Duodenal mucosa (tissue), 2 donors: ENCODE results near the gene FHAD1.
A peak's percentile ranks its signal among the peaks of the same experiment; 100 is the strongest.

ENCODE experiments used
- H3K27ac ChIP-seq: one replicate; pipeline ENCODE4 v1.7.0; 2013; ENCODE audit warnings: low read depth, low read length
- H3K27me3 ChIP-seq, 2 donors: one replicate each; pipeline ENCODE4 v1.7.0; 2013; ENCODE audit warnings: low read length in 2 of 2, control low read depth in 1 of 2; ENCODE audit not compliant: insufficient read depth in 2 of 2, control insufficient read depth in 1 of 2
- H3K36me3 ChIP-seq, 2 donors: one replicate each; pipeline ENCODE4 v1.7.0; 2013; ENCODE audit warnings: low read length in 2 of 2, control low read depth in 1 of 2; ENCODE audit not compliant: insufficient read depth in 2 of 2, control insufficient read depth in 1 of 2
- H3K4me1 ChIP-seq, 2 donors: one replicate each; pipeline ENCODE4 v1.7.0; 2013; ENCODE audit warnings: low read length in 2 of 2, control low read depth in 1 of 2; ENCODE audit not compliant: insufficient read depth in 2 of 2, control insufficient read depth in 1 of 2
- H3K4me3 ChIP-seq, 2 donors: one replicate each; pipeline ENCODE4 v1.7.0; 2013; ENCODE audit warnings: low read length in 2 of 2, low read depth in 1 of 2
- H3K9ac ChIP-seq, 2 donors: one replicate each; pipeline ENCODE4 v1.7.0; 2013; ENCODE audit warnings: low read length in 2 of 2, low read depth in 1 of 2
- H3K9me3 ChIP-seq, 2 donors: one replicate each; pipeline ENCODE4 v1.7.0; 2013; ENCODE audit warnings: low read length in 2 of 2, control low read depth in 1 of 2; ENCODE audit not compliant: control insufficient read depth in 1 of 2

FHAD1 gene

DNA sequence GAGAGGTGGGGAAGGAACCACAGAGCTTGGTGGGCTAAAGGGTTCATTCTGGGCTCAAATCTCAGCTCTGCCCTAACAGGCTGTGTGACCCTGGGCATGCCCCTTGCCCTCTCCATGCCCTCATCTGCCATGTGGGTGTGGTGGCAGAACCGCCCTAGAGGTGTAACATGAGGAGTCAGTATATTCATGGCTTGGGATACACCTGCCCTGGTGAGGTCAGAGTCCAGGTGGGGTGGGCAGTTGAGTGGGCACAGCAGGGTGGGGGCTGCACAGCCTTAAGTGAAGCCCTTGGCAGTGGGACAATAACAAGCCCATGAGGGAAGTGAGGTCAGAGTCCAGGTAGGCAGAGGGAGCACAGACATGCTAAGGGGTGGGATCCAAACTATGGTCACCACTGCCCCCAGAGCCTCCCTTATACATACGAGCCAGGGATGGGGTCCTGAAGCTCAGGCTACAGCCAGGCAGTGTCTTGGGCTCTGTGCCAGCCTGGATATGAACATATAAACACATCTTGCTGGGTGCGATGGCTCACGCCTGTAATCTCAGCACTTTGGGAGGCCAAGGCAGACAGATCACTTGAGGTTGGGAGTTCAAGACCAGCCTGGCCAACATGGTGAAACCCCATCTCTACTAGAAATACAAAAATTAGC is 103.7 kb downstream of the FHAD1 start:
- H3K4me1 ChIP-seq: peaks cover 56% of the 10 kb centered on the region in 2 donors
- H3K4me3 ChIP-seq: no peak overlapping the region
- H3K27ac ChIP-seq: peak overlapping the region; percentile 0
- H3K27me3 ChIP-seq: no peaks in the 10 kb centered on the region
- H3K9me3 ChIP-seq: no peaks in the 10 kb centered on the region
- peak overlapping the region; percentile 27 to 35 for H3K9ac ChIP-seq
- no peaks in the 10 kb centered on the region for H3K36me3 ChIP-seq

DNA sequence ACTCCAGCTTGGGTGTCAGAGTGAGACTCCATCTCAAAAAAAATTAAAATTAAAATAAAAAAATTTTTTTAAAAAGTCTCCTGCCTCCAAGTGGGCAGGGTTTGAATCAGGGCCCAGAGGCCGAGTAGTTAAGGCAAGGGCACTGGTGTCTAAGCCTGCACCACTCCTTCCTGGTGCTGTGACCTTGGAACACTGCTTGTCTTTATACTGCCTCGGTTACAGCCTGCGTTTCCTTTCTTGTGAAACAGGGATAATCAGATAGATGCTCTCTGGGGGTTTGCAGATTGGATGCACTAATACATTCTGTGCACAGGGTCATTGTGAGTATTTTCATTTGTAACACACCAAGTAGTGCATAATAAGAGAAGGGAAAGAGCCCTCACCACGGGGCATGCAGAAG is 104.3 kb downstream of the FHAD1 start:
- Histone ChIP-seq H3K27ac (no peak overlapping the region), H3K9me3 (no peaks in the 10 kb centered on the region), H3K36me3 (no peaks in the 10 kb centered on the region), H3K9ac (no peak overlapping the region), H3K27me3 (no peaks in the 10 kb centered on the region), H3K4me1 (peaks cover 49 to 56% of the 10 kb centered on the region in 2 donors), H3K4me3 (no peak overlapping the region)

DNA sequence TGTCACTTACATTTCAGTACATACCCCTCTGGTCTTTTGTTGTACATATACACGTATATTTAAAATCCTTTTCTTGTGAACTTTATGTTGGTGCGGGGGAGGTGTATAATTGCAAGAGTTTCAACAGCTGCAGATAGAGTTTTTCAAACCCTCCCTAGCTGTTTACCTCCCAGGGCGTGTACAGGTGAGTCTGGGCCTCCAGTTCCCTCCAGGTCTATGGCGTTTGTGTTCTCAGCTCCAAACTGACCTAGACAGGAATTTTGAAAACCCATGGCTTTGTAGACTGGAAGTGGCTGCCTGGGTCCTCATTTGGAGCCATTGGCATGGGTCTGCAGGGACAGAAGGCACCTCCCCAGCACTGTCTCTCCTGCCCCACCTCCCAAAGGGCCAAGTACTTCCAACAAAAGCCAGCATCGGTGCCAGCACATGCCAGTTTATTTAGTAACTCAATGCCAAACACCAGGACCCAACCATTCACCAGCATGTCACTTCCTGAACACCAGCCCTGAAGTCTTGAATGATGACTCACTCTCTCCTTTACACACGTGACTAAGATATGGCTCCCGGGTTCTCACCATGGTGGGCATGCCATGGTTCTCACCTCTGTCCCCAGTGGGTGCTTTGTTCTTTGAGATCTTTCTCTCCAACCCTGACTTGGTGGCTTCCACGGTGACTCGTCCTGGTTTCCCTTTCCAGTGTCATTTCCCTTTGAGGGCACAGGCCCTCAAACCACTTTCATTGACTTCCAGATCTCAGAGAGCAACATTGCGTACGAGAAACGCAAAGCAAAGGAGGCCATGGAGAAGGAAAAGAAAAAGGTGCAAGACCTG is 105.3 kb downstream of the FHAD1 start:
- peak overlapping the region; percentile 33 for H3K27ac ChIP-seq
- H3K4me3 ChIP-seq: no peak overlapping the region
- no peak overlapping the region for H3K9ac ChIP-seq
- H3K9me3 ChIP-seq: no peaks in the 10 kb centered on the region
- H3K27me3 ChIP-seq: no peaks in the 10 kb centered on the region
- peaks cover 45 to 51% of the 10 kb centered on the region in 2 donors for H3K4me1 ChIP-seq
- H3K36me3 ChIP-seq: no peaks in the 10 kb centered on the region

DNA sequence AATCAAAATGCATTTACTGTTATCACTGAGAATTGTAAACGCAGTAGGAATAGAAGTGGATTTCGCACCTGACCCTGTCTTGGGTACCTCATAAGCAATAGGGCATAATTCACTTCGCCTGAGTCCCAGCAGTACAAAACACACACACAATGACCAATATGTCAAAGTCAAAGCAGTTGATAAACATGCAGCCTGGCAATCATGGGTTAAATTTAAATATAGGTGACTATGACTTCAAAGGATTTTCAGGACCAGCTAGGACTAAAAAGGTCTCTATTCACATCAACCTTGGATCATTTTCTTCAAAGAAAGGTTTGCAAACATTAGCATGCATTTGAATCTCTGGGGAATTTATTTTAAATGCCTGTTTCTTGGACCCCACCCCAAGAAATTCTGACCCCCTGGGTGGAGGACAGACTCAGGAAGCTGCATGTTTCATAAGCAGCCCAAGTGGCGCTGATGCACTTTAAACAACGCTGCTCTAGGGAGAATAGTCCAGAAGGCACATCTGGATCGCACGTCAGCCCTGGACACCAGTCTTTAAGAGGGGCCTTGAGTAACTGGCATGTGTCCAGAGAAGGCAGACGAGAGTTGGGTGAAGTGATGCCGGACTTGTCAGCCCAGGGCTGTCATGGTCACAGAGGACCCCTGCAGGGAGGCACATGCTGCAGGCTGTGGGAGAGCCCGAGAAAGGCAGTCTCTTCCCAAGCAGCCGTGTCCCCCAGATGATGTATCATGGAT is 107.0 kb downstream of the FHAD1 start:
- Histone ChIP-seq H3K36me3 (no peaks in the 10 kb centered on the region), H3K9me3 (no peaks in the 10 kb centered on the region), H3K27me3 (no peaks in the 10 kb centered on the region), H3K27ac (no peak overlapping the region), H3K4me1 (peaks cover 56 to 57% of the 10 kb centered on the region in 2 donors), H3K9ac (no peak overlapping the region), H3K4me3 (no peak overlapping the region)

DNA sequence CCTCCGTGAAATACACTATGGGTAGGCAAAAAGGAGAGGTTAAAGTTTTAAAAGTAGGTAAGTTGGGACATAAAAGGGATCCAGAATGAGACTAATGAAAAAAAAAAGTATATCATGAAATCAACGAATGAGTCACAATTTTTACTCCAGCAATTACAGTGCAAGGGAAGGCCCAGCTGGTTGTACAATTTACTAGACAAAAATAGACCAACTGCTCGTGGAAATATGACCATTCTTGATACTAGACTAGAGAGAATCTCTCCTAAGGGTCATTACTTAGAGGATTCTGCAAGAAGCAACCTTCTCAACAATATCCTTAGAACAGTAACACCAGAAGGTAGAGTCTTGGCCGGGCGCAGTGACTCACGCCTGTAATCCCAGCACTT is 107.5 kb downstream of the FHAD1 start:
- Histone ChIP-seq H3K9me3 (no peaks in the 10 kb centered on the region), H3K9ac (no peak overlapping the region), H3K4me3 (no peak overlapping the region), H3K27ac (no peak overlapping the region), H3K36me3 (no peaks in the 10 kb centered on the region), H3K4me1 (peaks cover 56 to 57% of the 10 kb centered on the region in 2 donors), H3K27me3 (no peaks in the 10 kb centered on the region)

DNA sequence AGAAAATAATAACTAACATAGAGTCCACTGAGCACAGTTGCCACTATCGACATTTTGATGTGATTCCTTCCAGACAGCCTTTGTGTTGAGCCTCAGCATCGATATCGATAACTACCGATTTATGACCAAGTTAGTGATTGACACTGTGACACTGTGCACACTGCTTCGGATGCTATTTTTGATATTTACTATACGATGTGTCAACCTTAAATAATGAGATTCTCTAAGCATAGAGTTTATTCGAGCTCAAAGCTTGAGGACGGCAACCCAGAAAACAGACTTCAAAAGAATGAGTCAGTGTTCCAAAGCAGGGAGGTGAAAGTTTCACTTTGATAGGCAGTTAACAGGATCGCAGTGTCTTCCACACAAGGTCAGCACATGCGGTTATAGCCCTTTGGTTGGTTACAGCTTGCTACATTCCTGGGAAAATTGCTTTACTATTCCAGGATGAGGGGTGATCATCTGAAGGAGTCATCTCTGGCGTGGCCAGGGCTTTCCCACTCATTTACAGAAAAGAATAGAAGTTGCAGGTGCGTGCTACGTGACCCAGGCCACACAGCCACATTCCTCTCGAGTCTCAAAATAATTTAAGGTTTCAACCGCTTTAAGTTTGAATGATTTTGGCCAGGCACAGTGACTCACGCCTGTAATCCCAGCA is 109.1 kb downstream of the FHAD1 start:
- Histone ChIP-seq H3K9me3 (no peaks in the 10 kb centered on the region), H3K27ac (no peak overlapping the region), H3K27me3 (no peaks in the 10 kb centered on the region), H3K4me3 (no peak overlapping the region), H3K9ac (peak overlapping the region in 1 of 2 donors; percentile 16), H3K36me3 (no peaks in the 10 kb centered on the region), H3K4me1 (peaks cover 42% of the 10 kb centered on the region in 2 donors)

DNA sequence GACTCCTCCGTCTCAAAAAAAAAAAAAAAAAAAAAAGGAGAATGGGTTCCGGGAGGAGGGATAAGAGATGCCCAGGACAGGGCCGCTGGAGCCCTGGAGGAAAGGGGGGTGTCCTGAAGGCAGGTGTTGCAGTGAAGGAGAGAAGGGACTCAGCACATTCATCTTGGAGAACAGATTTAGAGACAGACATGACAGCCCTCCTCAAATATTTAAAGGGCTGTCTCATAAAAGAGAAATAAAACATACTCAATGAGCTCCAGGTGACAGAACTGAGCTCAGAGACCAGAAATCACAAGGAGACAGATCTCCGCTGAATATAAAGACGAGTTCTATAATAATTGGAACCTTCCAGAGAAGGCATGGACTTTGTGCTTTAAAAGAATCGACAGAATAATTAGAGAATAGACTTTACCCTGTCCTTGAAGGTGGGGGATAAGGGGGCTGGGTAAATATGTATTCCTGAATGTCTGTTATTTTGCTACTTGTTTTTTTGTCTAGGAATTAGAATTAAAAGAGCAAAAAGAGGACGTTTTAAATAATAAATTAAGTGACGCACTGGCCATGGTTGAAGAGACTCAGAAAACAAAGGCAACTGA is 110.7 kb downstream of the FHAD1 start:
- Histone ChIP-seq H3K27me3 (no peaks in the 10 kb centered on the region), H3K36me3 (no peaks in the 10 kb centered on the region), H3K9ac (no peak overlapping the region), H3K27ac (no peak overlapping the region), H3K9me3 (no peaks in the 10 kb centered on the region), H3K4me1 (peaks cover 30 to 35% of the 10 kb centered on the region in 2 donors), H3K4me3 (no peak overlapping the region)

DNA sequence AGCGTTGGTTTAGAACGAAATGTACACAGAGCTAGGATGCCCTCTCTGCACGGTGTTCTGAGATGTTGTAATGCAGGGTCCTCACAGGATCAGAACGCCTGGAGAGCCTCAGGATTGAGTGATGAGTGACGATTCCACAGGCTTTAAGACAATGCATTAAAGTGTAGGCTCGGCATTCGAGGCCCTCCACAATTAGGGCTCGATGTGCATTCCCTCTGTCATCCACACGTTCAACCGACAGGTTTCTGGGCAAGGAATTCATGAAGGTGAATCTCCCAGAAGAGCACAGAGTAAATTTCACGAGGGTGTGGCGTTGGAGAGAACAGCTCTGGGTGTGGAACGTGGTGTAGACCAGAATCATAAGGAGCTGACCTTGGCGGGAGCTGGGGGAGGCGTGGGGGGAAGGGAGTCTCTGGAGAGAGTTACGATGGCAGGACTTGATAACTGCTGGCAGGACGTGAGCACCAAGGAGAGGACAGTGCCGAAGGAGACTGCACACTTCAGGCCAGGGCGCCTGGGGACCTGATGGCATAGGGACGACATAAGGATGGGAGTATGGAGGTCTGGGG is 111.6 kb downstream of the FHAD1 start:
- no peaks in the 10 kb centered on the region for H3K27me3 ChIP-seq
- H3K4me1 ChIP-seq: peaks cover 28 to 32% of the 10 kb centered on the region in 2 donors
- no peak overlapping the region for H3K9ac ChIP-seq
- H3K36me3 ChIP-seq: no peaks in the 10 kb centered on the region
- H3K27ac ChIP-seq: no peak overlapping the region
- H3K4me3 ChIP-seq: no peak overlapping the region
- no peaks in the 10 kb centered on the region for H3K9me3 ChIP-seq

DNA sequence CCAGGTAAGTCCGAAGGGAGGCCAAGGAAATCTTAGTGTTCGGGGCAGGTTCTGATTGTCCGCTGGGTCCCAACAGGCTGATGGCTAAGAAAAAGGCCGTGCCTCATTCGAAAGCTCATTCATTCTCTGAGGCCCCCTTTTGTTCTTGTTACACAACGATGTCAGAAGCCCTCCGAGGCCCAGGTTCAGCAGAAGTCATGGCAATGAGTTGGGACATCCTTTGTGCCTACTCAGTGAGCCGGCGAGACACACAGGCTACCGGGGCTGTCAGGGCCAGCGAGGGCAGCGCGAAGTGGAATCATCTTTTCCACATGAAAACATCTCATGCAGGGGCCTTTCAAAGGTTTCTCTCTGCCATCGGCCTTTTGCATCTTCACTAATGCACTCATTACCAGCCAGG is 113.7 kb downstream of the FHAD1 start:
- Histone ChIP-seq H3K27ac (no peak overlapping the region), H3K4me1 (peaks cover 20 to 21% of the 10 kb centered on the region in 2 donors), H3K27me3 (no peaks in the 10 kb centered on the region), H3K9ac (no peak overlapping the region), H3K4me3 (no peak overlapping the region), H3K9me3 (no peaks in the 10 kb centered on the region), H3K36me3 (no peaks in the 10 kb centered on the region)
